Epithelial cell of proximal tubule (primary cell): ENCODE results near the gene SMAD9. TPM values are rescaled to one million over a fixed set of nuclear protein-coding genes. Genes with fewer than 3 reads are reported as not detected.

ENCODE experiments used
- DNase-seq: peaks from one replicate; pipeline ENCODE4 v3.0.0-alpha.2; 2011; ENCODE audit warnings: low read depth
- H3K4me3 ChIP-seq: 2 replicates; pipeline ENCODE4 v1.5.1; 2011; ENCODE audit warnings: low read depth, mild to moderate bottlenecking, low read length
- CTCF ChIP-seq: conservative IDR thresholded peaks from 2 replicates; pipeline ENCODE4 v1.5.1; 2012; ENCODE audit warnings: low read depth, mild to moderate bottlenecking, low read length
- total RNA-seq: library from RNA; depleted of rRNA; stranded (reverse); fragments of >200 nt; gene quantifications from 2 replicates; pipeline ENCODE4 v1.2.3, GENCODE V29; 2015

The SMAD9 gene
- total RNA-seq, 1 donor from 2014 or later: 4.8 TPM

DNA sequence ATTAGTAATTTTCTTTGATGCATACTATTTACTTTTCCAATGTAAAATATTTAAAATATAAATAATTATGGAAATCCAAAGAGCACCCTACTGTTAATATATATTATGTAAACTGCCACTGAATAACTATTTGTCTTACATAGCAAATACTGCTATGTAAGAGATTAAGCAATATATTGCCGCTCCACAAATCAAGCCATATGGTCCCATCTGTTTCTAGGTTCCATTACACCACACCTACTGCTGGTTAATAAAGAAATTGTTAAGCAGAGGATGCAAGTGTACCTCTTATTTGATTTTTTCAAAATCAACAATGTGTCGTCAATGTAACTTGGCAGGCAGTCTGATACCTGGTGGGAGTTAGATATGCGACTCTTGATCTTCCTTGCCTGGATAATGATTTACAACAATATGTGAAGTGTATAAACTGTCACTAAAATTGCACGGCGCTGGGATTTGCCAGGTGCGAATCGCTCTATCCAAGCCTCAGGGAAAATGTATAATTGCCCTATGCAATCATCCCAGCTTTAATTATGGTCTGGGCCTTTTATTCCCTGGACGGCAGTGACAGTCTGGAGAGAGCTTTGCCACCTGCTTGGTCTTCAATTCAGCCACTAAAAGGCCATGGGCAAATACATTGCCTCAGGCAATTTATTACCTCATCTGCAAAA lies 16.0 kb downstream of the SMAD9 start:
- H3K4me3 ChIP-seq: no peak overlapping the region
- TF ChIP-seq CTCF: no peak
- DNase-seq: no peak

- no peak for DNase-seq
- no peak overlapping the region for H3K4me3 ChIP-seq
- TF ChIP-seq CTCF: no peak
Observed at GRCh38 chr13:36897054-36897616, 22.9 kb downstream of the SMAD9 start.

DNA sequence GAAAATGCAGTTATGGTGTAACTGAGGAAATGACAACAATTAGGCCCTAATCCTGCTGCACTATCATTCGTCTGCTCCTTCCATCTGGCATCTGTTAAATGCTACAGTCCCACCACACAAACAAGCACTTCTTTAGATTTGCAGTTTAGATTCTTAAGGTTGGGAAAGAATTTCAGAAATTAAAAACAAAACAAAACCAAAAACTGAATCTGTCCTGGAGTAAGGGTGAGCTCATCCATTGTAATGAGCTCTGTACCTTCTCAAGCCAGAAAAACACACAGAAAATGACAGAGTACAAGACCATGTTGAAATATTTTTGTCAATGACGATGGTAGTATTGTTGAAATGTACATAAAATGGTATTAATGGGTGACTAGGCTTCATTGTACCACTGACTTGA lies 28.3 kb downstream of the SMAD9 start:
- no peak overlapping the region for H3K4me3 ChIP-seq
- no peak for DNase-seq
- TF ChIP-seq CTCF: no peak

DNA sequence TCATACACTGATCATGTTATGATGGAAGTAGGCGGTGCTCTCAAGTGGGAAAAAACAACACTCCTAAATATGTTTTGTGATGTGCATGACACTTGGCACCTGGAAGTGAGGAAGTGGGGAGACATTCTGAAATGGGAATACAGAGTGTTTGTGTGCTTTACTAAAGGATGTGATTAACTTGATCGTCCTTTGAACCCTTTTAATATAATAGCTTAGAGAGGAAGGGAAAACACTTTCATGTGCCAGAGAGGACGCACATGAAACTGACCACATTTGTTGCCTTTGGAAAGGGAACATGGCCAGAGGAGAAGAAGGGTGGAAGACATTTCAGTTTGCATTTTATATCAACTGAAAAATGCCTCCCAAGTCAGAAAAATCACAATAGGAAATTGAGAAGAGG lies 31.4 kb downstream of the SMAD9 start:
- H3K4me3 ChIP-seq: no peak overlapping the region
- TF ChIP-seq CTCF: no peak
- no peak for DNase-seq

- no peak for DNase-seq
- H3K4me3 ChIP-seq: no peak overlapping the region
- TF ChIP-seq CTCF: no peak
Observed at GRCh38 chr13:36887758-36888521, 32.1 kb downstream of the SMAD9 start.

GRCh38 chr13:36885901-36886300 lies 34.1 kb downstream of the SMAD9 start:
- no peak for TF ChIP-seq CTCF
- DNase-seq: no peak
- H3K4me3 ChIP-seq: no peak overlapping the region
